H1 (cell line): ENCODE measurements around the gene AP5Z1. TPM values are rescaled to one million over a fixed set of nuclear protein-coding genes. Genes with fewer than 3 reads are reported as not detected.

ENCODE experiments used
- BRCA1 ChIP-seq: IDR thresholded peaks from 2 replicates; pipeline ENCODE4 v1.6.1; 2012; ENCODE audit warnings: low read depth, low read length, improper control_type of control experiment
- KDM5A ChIP-seq: fragments of 200-600 bp; IDR thresholded peaks from 2 replicates; pipeline ENCODE4 v1.7.1; 2012; ENCODE audit warnings: mild to moderate bottlenecking, low read length, inconsistent platforms, mixed read lengths
- MAFK ChIP-seq: IDR thresholded peaks from 2 replicates; pipeline ENCODE4 v1.6.1; 2012; ENCODE audit warnings: low read depth, mild to moderate bottlenecking, improper control_type of control experiment, low read length
- polyA plus RNA-seq, 7 experiments: library from polyadenylated mRNA; depleted of rRNA in 3 of 7; stranded (reverse) in 5 of 7; unstranded in 2 of 7; fragments of >200 nt in 5 of 7; fragments of 200-250 nt in 2 of 7; gene quantifications; 1 replicate in 5 of 7; 2 replicates in 1 of 7; 4 replicates in 1 of 7; pipeline versions ENCODE4 v1.2.1 to v1.2.3, GENCODE V29; 2011 to 2013; ENCODE audit warnings: missing spikeins in 2 of 7, mixed read lengths in 2 of 7
- total RNA-seq: library from RNA; stranded (reverse); fragmentation: NEBNext Ultra II Directional; extraction: Animal tissue kit (Norgen Biotek cat#: 25700); gene quantifications from 2 replicates; pipeline ENCODE4 v1.2.1, GENCODE V29; 2021

Gene AP5Z1
- total and polyA plus RNA-seq, 2 of the 8 experiments (the other 6 are each of a cell fraction or from before 2014, with no cell fraction given) = 24.0 to 24.7 TPM

GRCh38 chr7:4768597-4769569 is 6.5 kb upstream of the AP5Z1 start (continued):
- no peak for TF ChIP-seq MAFK
- TF ChIP-seq KDM5A = no peak
- TF ChIP-seq BRCA1 = no peak
